HG02678 (cell line): Measurements from ENCODE around the gene DDIT3.
A peak's percentile ranks its signal among the peaks of the same experiment; 100 is the strongest.

Experiments
- ATAC-seq: cut with Tn5 transposase; IDR thresholded peaks from one replicate; pipeline ENCODE4 v1.9.1; 2021; ENCODE audit warnings: mild to moderate bottlenecking, moderate library complexity; ENCODE audit not compliant: unreplicated experiment

The DDIT3 gene

GRCh38 chr12:57487597-57488401 lies 32.5 kb downstream of the DDIT3 start, which contains the start of gene MARS1:
MARS1 (plus strand) TSS chr12:57488068; CDS start chr12:57488091, 23 bp downstream.
- peak; percentile 98 for ATAC-seq

- ATAC-seq = no peak
These were observed 33.2 kb downstream of the DDIT3 start for GRCh38 chr12:57487055-57487596.

GRCh38 chr12:57485695-57486094 lies 34.6 kb downstream of the DDIT3 start:
- ATAC-seq = no peak

- ATAC-seq = no peak
These were observed 36.8 kb downstream of the DDIT3 start for GRCh38 chr12:57483466-57483865.

GRCh38 chr12:57481671-57482070 lies 38.6 kb downstream of the DDIT3 start:
- ATAC-seq = no peak

GRCh38 chr12:57479376-57480115 lies 40.8 kb downstream of the DDIT3 start, which contains the start of gene ARHGAP9:
ARHGAP9 (minus strand) TSS chr12:57479866; CDS start chr12:57479406, 460 bp downstream.
- ATAC-seq = peak; percentile 35

- ATAC-seq = no peak
These were observed 41.3 kb downstream of the DDIT3 start for GRCh38 chr12:57479043-57479375.

GRCh38 chr12:57477710-57478681 lies 42.3 kb downstream of the DDIT3 start:
- peak; percentile 45 for ATAC-seq

- no peak for ATAC-seq
These were observed 43.2 kb downstream of the DDIT3 start for GRCh38 chr12:57476993-57477709.

- ATAC-seq = no peak
These were observed 43.9 kb downstream of the DDIT3 start for GRCh38 chr12:57476162-57476992.

- no peak for ATAC-seq
These were observed 44.8 kb downstream of the DDIT3 start for GRCh38 chr12:57475271-57476161.

GRCh38 chr12:57474862-57475261 lies 45.5 kb downstream of the DDIT3 start:
- no peak for ATAC-seq

- no peak for ATAC-seq
These were observed 45.9 kb downstream of the DDIT3 start for GRCh38 chr12:57474430-57474829.

GRCh38 chr12:57473886-57474285 lies 46.4 kb downstream of the DDIT3 start:
- no peak for ATAC-seq

- ATAC-seq = no peak
These were observed 46.9 kb downstream of the DDIT3 start for GRCh38 chr12:57473392-57473791.

GRCh38 chr12:57472391-57472790 lies 47.9 kb downstream of the DDIT3 start:
- no peak for ATAC-seq

GRCh38 chr12:57471661-57472060 lies 48.7 kb downstream of the DDIT3 start:
- ATAC-seq = no peak
